WERI-Rb-1 (cell line): ENCODE measurements around the gene OR6B2.

Source experiments
- DNase-seq: peaks from one replicate; pipeline ENCODE4 v3.0.0-alpha.2; 2020
- H3K27ac ChIP-seq: fragments of 250-450 bp; sonication (Bioruptor Pico); 2 replicates; pipeline ENCODE4 v1.5.1; 2020; ENCODE audit warnings: mild to moderate bottlenecking, moderate library complexity
- H3K27me3 ChIP-seq: fragments of 250-450 bp; sonication (Bioruptor Pico); 2 replicates; pipeline ENCODE4 v1.5.1; 2021; ENCODE audit warnings: mild to moderate bottlenecking, low read depth, moderate library complexity; ENCODE audit not compliant: insufficient read depth, severe bottlenecking
- H3K36me3 ChIP-seq: fragments of 250-450 bp; sonication (Bioruptor Pico); 2 replicates; pipeline ENCODE4 v1.5.1; 2020; ENCODE audit warnings: mild to moderate bottlenecking, moderate library complexity
- H3K4me3 ChIP-seq: 2 replicates; pipeline ENCODE4 v1.5.1; 2011; ENCODE audit warnings: low read depth, mild to moderate bottlenecking, control low read depth, low read length
- H3K9me3 ChIP-seq: fragments of 250-450 bp; sonication (Bioruptor Pico); 2 replicates; pipeline ENCODE4 v1.5.1; 2021; ENCODE audit warnings: mild to moderate bottlenecking, moderate library complexity; ENCODE audit not compliant: severe bottlenecking
- TF ChIP-seq, protein P1 (sequence below): IDR thresholded peaks from 2 replicates; pipeline ENCODE4 v1.5.1; 2011; ENCODE audit warnings: low read depth, mild to moderate bottlenecking, control low read depth, inconsistent platforms, low read length

OR6B2 gene

DNA sequence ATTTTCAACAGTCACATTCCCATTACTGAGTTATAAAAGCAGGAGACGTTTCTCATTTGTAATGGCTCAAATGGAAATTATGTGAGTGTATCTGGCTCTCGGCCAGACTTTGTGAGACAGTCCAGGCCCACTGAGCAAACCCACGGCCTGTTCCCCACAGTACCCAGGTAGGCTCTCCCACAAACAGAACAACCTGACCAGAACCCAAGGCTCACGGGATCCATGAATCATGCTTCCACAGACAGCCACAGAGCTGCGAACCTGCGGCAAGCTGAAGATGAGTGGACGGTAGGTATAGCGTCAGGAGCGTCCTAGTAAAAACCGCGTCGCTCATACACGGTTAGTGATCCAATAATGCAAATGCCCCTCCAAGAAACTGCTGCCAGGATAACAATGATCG is 39.3 kb downstream of the OR6B2 start:
- peaks cover 25% of the 10 kb centered on the region for H3K36me3 ChIP-seq
- no peaks in the 10 kb centered on the region for H3K27me3 ChIP-seq
- TF ChIP-seq, protein P1, sequence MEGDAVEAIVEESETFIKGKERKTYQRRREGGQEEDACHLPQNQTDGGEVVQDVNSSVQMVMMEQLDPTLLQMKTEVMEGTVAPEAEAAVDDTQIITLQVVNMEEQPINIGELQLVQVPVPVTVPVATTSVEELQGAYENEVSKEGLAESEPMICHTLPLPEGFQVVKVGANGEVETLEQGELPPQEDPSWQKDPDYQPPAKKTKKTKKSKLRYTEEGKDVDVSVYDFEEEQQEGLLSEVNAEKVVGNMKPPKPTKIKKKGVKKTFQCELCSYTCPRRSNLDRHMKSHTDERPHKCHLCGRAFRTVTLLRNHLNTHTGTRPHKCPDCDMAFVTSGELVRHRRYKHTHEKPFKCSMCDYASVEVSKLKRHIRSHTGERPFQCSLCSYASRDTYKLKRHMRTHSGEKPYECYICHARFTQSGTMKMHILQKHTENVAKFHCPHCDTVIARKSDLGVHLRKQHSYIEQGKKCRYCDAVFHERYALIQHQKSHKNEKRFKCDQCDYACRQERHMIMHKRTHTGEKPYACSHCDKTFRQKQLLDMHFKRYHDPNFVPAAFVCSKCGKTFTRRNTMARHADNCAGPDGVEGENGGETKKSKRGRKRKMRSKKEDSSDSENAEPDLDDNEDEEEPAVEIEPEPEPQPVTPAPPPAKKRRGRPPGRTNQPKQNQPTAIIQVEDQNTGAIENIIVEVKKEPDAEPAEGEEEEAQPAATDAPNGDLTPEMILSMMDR, result no peak
- H3K27ac ChIP-seq, result no peak overlapping the region
- DNase-seq, result no peak
- no peak overlapping the region for H3K4me3 ChIP-seq
- H3K9me3 ChIP-seq, result no peaks in the 10 kb centered on the region

DNA sequence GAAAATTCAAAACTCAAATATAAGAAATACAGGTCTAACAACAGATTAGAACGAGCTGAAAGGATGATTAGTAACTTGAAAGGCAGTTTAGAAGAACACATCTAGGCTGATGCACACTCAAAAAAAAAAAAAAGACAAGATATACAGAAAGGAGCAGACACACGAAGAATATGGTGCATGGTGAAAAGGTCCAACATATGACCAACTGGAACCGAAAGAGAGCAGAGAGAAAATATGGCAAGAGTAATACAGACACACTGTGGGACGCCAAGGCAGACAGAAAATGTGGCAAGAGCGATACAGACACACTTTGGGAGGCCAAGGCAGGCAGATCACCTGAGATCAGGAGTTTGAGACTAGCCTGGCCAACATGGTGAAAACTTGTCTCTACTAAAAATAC is 44.9 kb downstream of the OR6B2 start:
- no peak for DNase-seq
- Histone ChIP-seq H3K27ac (no peak overlapping the region), H3K36me3 (peaks cover 25% of the 10 kb centered on the region), H3K27me3 (no peaks in the 10 kb centered on the region), H3K4me3 (no peak overlapping the region), H3K9me3 (no peaks in the 10 kb centered on the region)
- TF ChIP-seq, protein P1, result no peak

DNA sequence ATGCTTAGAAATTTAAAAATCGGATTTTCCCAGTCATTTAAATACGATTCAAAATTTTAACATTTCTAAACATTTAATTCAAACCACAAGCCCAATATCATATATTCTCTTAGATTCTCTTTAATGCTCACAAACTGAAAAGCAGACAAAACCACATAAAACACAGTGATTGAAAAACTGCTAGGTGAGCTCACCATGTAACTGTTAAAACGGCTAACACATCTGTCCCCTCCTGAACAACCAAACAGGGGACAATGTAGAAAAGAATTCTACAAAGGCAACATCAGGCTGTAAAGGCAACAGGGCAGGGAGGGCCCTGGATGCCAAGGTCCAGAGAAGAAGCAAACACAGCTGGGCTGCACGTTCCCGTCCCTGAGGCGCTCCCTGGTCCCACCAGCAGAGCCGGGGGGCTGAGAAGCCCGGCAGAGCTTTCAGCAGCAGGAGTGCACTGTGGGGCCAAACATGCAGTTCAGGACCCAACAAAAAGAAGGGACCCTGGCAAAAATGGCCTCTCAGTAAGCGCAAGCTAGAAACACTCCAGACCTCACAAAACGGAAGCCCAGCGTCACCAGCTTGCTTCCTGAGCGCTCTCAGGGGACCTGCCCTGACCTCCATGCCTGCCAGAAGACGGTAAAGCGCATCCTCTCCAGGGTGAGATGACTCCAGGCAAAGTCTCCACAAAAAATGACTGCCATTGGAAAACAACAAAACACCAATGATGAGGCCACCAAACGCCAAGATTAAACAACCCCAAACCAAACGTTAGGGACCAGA is 45.6 kb downstream of the OR6B2 start:
- TF ChIP-seq, protein P1, result no peak
- H3K27me3 ChIP-seq, result no peaks in the 10 kb centered on the region
- H3K27ac ChIP-seq, result no peak overlapping the region
- no peak for DNase-seq
- no peaks in the 10 kb centered on the region for H3K9me3 ChIP-seq
- no peak overlapping the region for H3K4me3 ChIP-seq
- peaks cover 22% of the 10 kb centered on the region for H3K36me3 ChIP-seq

DNA sequence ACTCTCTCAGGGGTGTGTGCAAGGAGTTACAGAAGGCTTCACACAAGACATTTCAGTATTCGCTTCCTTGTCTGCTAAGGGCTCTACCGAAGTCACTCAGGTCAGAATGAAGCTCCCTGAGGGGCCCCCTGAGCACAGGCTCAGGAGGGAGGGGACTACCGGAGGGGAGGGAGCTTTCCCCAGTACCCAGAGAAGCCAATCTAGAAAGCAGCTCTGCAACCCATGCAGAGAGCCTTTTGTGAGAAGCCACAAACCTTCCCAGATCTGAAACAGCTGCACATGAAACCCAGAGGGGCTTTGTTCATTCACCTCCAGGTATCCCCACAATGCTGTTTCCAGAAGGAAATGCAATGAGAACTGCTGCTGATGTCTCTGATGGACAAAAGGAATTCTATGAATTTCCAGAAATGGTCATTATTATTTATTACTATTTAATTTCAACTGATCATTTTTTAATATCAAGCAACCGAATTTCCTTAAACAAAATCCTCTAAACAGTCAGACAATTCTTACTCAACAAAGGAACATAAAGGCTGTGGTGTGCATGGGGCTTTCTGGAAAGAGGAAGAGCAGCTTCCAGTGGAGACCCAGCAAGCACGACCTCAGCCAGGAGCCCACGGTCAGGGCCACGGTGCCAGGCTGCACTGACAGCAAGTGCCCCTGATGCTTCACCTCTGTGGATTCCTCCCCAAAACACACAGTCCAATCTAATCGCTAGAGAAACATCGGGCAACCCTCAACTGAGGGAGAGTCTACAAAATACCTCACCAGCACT is 47.0 kb downstream of the OR6B2 start:
- no peak for DNase-seq
- no peak overlapping the region for H3K27ac ChIP-seq
- peaks cover 20% of the 10 kb centered on the region for H3K36me3 ChIP-seq
- H3K9me3 ChIP-seq, result no peaks in the 10 kb centered on the region
- TF ChIP-seq, protein P1, result no peak
- no peaks in the 10 kb centered on the region for H3K27me3 ChIP-seq
- no peak overlapping the region for H3K4me3 ChIP-seq
